ACHN (cell line): ENCODE results near the gene LUZP2.

ENCODE experiments used
- DNase-seq: peaks from one replicate; pipeline ENCODE4 v3.0.0-alpha.2; 2015
- in situ Hi-C: cut with HindIII; loops from 2 replicates; pipeline ENCODE4 v1.10.0; 2017; ENCODE audit warnings: low sequenced_read_pairs, low pct_ligation_motif_present, low pct_unique_long_range_greater_than_20kb

The LUZP2 gene

DNA sequence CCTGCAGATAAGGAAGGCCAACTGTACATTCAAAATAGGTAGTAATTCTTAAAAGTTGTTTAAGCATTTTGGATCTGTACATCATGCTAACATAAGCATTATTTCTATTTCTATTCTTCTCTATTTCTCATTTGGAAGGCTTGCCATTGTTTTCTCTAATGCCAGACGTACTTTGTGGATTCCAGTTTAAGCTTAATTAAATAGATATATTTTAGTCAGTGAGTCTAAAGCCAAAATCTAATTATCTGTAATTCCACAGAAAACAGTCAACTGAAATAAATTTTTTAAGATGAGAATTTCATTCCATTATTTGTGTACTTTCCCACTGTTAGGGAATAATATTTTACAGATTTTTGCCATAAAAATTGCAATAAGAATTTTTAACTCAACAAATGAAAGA lies 123.0 kb downstream of the LUZP2 start:
- in situ Hi-C loops = no loop called here
- no peak for DNase-seq

DNA sequence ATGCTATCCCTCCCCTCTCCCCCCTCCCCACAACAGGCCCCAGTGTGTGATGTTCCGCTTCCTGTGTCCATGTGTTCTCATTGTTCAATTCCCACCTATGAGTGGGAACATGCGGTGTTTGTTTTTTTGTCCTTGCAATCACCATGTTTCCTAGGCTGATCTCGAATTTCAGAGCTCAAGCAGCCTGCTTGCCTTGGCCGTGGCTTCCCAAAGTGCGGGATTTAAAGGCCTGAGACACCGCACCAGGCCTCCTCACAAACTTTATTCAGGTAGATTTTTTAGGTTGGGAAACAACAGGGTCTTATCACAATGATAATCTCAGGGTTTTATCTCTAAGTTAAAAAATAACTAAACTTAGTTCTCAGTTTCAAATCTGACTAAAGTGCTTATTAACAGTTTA lies 125.4 kb downstream of the LUZP2 start:
- in situ Hi-C loops = no loop called here

DNA sequence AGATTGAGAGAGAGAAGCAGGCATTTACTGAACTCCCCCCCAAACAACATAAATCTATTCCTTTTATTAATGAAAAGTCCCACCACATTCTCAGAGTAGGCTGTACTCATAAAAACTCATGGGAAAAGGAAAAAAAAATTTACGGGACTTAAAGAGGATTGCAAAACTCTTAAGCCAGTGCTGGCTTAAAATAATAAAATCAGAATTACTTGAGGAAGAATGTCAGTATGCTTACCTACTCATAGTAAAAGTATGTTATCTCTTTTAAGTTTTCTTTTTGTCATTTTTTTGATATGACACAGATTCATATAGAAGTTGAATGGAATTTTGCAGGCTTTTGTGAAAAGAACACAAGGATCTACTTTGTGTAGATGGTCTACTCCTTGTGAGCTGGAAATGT lies 126.3 kb downstream of the LUZP2 start:
- no peak for DNase-seq
- in situ Hi-C loops = no loop called here

More for the DNA sequence above, 125.4 kb downstream of the LUZP2 start:
- DNase-seq = no peak

DNA sequence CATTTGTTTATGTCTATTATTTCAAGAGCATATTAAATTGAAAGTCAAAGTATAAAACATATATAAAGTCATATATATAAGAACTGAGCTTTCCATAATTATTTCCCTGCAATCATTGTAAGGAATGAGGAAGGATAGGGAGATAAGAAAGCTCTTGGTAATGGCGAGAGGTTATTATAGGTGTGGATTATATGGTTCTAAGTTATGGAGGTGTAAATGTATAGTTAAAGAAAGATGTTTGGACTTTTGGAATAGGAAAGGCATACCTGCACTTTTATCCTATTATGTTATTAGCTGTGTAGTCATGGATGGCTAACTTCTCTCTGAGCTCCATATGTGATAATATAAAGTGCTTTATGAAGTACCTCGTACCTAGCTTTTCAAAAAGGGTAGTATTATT lies 127.6 kb downstream of the LUZP2 start:
- no peak for DNase-seq
- in situ Hi-C loops = no loop called here

DNA sequence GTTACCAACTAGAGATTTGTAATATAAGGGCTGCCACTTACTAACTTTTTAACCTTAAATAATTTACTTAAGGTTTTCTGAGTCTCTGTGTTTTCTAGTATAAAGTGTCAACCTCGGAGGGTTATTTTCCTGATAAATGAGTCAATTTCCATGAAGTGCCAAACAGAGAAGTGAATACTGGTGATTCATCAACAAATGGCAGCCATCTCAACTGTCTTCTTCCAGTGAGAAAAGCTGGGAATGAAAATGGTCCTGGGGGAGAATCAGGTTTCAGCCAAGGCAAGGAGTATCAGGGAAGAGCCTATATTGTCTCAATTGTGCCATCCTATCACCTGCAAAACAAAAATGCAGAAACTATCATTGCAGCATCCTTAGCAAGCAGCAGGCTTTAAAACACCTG lies 129.1 kb downstream of the LUZP2 start:
- in situ Hi-C loops = no loop called here
- DNase-seq = no peak

DNA sequence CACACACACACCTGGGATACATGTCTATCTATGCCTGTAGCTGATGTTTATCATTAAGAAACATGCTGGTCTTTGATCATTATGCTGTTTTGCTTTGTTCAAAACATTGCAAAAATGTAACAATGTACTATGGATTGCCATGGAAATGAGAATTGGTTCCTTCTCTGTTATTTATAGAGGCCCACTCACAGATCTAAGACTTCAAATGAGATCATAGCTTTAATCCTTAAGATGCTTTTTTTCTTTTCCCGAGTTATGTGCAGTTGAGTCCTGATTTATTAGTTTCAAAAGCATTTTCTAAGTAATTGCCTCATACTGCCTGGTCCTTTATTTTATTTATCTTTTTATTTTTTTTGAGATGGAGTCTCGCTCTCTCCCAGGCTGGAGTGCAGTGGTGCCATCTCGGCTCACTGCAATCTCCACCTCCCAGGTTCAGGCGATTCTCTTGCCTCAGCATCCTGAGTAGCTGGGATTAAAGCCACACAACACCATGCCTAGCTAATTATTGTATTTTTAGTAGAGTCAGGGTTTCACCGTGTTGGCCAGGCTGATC lies 131.4 kb downstream of the LUZP2 start:
- DNase-seq = no peak
- in situ Hi-C loops = no loop called here

DNA sequence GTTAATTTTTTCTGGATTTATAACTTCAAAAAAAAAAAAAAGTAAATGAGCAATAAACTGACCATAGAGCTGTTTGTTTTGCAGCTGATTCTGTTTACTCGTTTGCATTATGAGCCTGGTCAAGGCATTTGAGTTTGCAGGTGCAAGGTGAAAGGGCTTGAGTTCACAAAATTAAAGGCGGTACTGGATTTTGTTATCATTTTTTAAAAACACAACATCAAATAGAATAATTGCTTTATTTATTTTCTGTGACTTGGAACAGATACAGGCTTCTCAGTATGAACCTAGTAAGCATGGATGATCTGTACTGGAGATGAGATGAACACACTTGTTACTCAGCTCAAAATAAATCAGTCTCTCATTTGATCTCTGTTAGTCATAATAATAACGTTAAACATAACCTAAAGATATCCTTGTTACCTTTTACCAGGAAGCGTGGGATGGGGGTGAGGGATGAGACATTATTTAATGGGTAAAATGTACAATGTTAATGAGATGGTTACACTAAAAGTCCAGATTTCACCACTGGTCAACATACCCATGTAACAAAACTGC lies 137.8 kb downstream of the LUZP2 start:
- no peak for DNase-seq
- in situ Hi-C loops = no loop called here

DNA sequence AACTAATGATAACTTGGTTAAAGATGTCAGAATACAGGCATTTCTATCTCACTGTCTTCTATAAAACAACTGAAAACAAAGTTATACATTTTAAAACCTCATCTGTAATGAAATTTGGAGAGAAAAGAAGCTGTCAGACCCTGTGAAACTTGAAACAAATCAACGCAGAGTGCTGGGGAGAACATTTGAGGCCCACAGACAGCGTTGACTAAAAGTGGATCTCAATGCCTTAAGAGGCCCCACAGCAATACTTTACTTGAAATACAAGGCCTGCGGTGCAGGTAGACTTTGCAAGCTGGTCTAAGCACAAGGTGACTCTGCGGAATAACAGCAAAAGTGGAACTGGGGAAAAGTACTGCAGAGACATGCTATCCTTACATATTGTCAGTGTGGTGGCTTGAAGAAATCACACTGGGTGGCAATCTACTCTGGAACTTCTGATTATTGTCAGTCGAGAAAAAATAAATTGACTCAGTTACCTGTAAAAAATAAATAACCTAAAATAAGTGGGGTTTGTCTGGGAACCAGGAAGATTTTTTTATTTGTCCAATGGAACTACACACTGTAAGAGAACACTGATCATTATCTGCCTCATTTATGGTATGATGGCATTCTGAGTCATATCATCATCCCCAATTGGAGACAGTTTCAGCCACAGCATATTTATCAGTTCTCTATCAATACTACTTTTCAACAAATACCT lies 138.9 kb downstream of the LUZP2 start:
- in situ Hi-C loops = no loop called here
- DNase-seq = no peak

DNA sequence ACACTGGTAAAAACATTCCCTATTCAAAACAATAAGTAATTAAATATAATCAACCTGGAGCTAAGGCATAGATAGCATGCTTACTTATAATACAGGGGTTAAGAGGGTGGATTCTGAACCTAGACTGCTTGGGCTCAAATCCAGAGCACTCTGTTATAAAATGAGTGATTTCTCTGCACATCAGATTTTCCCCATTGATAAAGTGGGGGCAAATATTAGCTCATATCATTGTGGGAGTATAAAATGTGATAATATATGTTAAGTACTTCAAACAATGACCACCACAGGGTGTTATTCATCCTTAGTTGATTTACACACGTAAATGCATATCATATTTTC lies 139.4 kb downstream of the LUZP2 start:
- no peak for DNase-seq
- in situ Hi-C loops = no loop called here

DNA sequence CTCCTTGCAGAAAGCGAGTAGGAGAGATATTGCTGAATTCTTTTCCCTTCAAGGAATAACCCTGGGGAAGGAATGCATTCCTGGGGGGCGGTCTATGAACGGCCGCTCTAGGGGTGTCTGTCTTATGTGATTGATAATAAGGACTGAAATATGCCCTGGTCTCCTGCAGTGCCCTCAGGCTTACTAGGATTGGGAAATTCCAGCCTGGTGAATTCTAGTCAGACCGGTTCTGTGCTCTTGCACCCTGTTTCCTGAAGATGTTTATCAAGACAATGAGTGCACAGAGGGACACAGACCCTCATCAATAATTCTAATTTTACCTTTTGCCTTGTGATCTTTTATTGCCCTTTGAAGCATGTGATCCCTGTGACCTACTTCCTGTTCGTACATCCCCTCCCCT lies 140.7 kb downstream of the LUZP2 start:
- no peak for DNase-seq
- in situ Hi-C loops = no loop called here

DNA sequence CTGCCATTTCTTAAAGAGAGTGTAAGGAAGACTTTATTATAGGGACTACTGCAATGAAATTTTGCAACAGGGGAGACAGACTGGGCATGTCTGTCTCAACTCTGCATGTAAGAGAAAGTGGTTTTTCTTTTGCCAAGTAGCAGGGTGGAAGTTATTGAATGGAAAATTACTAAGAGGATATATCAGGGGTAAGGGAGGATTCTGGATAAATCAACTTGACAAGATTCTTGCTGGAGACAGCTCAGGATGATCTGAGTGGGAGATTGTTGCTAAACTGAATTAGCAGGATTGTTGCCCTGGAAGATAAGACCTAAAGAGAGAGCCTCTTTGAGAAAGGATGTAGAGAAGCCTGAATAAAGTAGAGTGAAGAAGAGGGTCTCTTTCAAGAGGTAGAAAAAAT lies 145.8 kb downstream of the LUZP2 start:
- in situ Hi-C loops = no loop called here

DNA sequence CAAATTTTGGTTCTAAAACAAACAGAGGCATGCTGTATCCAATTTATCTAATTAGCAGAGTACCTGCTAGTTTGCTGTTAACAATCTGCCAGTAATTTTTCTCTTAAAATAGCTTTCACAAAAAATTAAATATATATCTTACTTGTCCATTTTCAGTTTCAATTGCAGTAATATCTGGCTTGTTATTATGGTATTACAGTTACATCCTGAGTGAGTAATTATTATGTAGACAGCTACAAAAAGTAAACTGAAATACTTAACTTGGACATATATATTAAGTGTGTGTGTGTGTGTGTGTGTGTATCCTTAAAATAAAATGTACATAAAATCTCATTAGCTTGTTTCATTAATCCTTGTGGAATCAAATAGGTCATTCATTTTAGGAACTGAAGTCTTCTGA lies 148.7 kb downstream of the LUZP2 start:
- in situ Hi-C loops = no loop called here

More for the DNA sequence above, 145.8 kb downstream of the LUZP2 start:
- no peak for DNase-seq

DNA sequence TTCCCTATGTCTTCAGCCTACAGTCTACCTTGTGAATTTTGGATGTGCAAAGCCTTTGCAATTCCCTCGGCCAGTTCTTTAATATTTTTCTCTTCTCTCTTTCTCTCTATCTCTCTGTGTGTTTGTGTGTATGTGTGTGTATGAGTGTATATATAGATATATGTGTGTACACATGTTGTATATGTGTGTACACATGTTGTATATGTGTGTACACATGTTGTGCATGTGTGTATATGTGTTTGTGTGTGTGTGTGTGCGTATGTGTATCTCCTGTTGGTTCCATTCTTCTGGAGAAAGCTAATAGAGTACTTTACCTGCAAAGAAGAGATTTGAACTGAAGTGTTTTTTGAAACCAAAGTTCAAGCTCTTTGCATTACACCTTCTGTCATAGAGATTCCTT lies 155.0 kb downstream of the LUZP2 start:
- no peak for DNase-seq
- in situ Hi-C loops = no loop called here

More for the DNA sequence above, 148.7 kb downstream of the LUZP2 start:
- no peak for DNase-seq

DNA sequence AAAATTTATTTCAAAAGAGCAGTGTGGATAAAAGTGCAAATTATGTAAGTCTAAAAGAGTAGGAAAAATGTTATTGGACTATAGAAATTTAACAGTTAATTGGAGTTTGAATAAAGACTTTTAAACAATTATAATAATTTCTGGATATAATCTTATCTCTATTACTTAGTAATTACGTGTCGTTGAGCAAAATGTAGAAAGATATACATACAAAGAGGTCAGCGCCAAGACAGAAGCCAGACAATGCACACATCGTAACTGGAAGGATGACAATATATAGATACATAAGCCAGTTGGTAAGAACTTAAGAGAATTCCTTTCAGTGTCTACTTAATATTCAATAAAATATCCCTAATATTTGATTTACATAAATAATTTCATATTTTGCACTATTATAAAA lies 157.0 kb downstream of the LUZP2 start:
- no peak for DNase-seq
- in situ Hi-C loops = no loop called here

DNA sequence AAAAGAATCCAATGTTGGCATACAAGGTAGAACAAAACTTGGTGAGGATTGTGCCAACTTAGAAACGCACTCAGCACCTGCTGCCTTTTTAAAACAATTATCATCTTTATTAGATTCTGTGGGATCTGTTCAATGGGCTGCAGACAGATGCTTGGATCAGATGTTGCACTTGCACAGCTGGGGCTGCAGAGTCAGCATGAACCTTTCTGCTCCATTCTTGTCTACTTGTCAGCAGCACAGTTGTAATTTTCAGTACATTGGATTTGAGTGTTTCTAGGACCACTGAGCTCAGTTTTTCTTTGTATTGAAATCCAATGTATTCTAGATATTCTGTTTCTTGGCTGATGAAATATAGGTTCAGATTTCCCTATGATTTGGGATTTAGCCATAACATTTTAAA lies 164.5 kb downstream of the LUZP2 start:
- in situ Hi-C loops = no loop called here

DNA sequence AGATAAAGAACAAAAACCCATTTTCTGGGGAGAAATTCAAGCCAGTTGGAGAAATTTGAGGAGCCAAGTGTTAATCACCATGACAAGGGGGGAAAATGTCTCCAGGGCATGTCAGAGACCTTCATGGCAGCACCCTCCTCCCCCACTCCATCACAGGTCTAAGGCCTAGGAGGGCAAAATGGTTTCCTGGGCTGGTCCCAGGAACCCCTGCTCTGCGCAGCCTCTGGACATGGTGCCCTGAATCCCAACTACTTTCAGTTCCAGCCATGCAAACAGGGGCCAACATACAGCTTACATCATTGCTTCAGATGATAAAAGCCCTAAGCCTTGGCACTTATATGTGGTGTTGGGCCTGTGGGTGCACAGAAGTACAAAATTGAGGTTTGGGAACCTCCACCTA lies 167.5 kb downstream of the LUZP2 start:
- no peak for DNase-seq

More for the DNA sequence above, 164.5 kb downstream of the LUZP2 start:
- DNase-seq = no peak

DNA sequence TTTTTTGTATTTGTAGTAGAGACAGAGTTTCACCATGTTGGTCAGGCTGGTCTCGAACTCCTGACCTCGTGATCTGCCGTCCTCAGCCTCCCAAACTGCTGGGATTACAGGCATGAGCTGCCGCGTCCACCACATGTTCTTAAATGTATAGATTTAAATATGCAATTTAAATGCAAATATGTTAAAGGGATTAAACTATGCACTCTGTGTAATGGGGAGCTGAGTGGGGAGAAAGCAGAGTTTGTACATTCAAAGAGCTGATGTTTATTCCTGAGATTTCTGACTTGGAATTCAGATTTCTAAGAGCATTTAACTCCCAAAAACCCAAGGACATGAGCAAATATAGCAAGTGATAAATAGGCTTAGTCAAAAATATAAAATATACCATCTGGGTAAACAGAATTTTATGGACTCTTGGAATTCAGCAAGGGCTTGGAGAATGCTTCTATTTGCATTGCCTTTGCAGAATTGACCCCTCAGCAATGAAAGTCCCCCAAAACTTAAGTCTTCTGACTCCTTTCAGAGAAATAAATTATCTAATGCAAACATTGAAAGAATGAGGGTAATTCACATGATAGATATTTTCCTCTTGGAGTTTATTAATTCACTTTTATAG lies 170.6 kb downstream of the LUZP2 start:
- in situ Hi-C loops = no loop called here
- no peak for DNase-seq

More for the DNA sequence above, 167.5 kb downstream of the LUZP2 start:
- in situ Hi-C loops = no loop called here

DNA sequence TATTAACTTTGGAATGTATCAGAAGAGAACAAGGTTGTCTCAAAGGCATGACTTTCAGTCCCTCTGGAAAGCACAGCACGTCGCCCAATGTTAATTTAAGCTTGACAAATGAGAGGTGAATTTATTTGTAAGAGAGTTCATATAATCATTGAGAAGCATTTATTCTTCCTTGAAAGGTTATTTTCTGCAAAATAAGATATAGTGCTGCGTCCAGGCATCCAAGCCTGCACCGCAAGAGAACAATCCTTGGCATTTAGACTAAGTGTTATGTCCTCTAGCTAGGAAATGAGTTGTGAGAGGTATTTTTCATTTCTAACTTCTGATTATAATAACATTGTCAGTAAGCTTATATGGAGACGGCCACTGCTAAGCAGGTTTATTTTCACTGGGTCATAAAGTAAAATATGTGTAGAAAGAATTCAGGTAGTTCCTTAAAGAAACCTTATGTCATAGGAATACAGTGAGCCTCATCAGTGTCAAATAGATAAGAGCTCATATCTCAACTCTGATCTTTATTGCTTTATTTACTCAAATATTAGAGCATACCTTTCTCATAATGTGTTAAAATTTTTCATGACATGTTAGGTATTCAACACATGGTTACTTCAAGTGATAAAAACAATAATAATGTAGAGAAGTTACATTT lies 182.0 kb downstream of the LUZP2 start:
- DNase-seq = no peak
- in situ Hi-C loops = no loop called here

DNA sequence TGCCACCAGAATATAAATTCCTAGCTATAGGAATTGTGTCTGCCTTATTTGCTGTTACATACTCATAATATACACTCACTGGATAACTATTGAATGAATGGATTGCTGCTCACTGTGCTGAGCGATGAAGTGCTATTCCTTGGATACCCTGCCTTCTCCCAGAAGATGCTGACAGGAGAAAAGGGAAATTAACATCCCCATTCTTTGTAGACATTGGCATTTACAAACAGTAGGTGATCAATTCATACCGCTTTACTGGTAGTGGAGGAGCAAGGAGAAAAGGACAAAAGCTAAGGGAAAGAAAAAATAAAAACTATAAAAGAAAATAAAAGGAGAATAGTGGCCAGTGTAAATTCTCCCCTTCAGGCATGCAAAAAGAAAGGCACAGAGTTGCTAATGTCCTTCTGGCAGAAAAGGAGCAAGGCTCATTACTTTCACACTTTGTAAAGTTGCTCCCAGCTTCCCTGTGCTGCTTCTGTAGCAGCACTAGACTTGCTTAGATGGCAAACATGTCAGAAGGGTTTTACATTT lies 183.0 kb downstream of the LUZP2 start:
- in situ Hi-C loops = no loop called here
- no peak for DNase-seq
